Stimulated activated CD4-positive, alpha-beta T cell treated with anti-CD3 and anti-CD28 coated beads, Interleukin-12 subunit alpha, Interleukin-12 subunit beta, amount 100 ng/mL, for 4 hours (primary cell): ENCODE data around the gene CCER1.
"Not testable (repeated sequence)": the region's sequence is repeated elsewhere in the genome, so short reads cannot be mapped to it uniquely, and the experiment has no call there.

Experiments
- DNase-seq: peaks from one replicate; pipeline ENCODE4 v3.0.0-alpha.2; 2020

Gene CCER1, protein sequence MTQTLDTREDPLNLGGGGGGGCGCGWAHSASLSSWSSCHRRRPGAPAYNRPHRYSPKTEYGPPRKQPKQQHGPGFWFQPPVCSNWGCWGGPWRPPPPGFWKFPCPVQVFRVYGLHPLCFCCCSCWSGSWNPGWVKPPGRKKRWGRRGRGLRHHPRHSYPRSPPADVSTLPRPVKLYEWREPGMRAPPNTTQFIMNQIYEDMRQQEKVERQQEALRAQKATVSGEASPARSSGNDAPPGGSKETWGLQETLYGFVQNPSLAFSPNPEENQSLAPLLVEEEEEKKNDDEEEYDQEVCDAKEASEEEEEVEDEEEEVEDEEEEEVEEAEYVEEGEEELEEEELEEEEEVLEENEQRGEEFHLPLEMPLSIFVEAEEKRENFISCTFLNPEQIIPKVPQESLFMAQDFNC

DNA sequence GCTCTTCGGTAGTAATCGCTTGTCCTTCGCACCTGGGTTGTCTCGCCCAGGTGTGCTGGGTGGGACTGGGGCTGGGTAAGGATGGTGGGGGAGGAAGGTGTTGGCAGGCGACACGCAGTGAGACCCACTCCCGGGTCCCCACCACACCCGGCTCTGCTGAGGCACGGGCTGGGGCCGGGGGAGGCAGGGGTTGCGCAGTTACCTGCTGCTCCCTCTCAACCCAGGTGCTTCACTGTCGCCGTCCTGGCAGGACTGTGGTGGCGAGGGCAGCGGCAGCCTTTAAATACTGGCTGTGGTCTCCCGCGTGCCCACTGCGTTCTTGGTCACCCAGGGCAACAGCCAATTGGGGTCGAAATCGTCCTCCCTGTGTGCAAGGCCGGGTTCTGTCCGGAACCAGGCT lies at the start of gene CCER1:
TSS of gene CCER1 (minus strand) at position 256 of the 400 bp plus-strand sequence. CDS start 434 bp downstream, outside the sequence.
- no peak for DNase-seq

DNA sequence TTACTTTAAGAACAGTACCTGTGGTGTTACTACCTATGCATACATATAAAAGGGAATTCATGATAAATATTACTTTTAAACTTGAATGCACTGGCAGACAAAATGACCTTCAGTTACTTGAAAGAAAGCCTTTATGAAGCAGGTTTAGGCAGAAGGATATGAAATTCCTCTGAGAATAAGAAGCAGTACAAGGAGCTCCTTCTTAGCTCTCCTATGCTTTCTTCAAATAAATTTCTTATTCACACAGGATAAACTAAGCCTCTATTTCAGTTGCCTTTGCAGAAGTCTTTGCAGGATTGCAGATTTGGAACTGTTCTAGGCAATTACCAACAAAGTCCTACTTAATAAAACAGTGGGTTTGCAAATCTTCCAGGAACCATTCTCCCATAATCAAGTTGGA lies 48.8 kb upstream of the CCER1 start:
- DNase-seq, result no peak

DNA sequence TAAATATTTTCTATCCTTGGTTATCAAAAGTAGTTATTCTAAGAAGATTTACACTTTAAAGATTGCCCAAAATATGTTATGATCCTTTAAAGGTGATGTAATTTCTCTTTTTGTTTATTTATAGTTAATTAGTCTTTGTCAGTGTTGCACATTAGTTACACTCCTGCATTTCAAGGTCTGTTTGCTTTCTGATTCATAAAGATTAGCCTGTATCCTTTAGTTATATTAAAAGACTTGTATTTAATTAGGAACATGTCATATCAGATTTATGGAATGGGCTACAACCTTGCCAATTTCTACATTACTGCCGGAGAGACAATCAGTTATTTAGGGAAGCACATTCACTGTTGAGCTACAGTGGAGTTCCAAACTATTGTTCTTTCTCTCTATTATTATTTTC lies 46.3 kb upstream of the CCER1 start:
- DNase-seq, result no peak

DNA sequence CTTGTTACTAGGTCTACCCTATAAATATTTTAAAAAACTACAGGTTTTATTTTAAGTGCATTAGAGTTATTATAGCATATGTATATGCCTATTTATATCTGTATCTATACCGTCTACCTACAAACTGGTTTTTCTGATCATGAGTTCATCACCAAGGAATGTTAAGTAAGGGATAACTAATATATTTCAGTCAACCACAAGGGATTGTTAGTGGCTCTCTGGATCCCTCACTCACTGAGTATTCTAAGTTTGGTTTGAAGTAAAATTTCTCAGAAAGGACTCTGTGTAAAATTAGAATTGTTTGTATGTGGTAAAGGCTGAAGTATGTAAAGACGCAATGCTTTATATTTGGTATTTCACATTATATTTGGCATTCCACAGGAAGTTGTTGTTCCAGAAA lies 45.0 kb upstream of the CCER1 start:
- DNase-seq, result no peak

DNA sequence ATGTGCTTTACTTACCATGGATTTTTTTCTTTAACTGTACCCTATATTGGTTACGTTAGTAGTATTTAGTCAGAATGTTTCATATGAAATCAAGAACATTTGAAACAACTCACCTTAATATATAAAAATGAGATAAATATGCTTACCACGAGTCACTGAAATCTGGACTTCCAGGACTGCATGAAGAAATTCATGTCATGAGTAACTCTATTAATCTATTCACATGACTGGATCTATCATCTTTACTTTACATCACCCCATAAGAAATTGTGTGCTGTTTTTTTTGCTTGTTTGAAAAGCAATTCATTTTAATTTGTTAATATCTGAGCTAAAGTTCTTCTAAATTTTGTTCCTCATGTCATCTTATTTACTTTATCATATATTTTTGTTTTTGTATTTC lies 44.6 kb upstream of the CCER1 start:
- DNase-seq, result no peak

DNA sequence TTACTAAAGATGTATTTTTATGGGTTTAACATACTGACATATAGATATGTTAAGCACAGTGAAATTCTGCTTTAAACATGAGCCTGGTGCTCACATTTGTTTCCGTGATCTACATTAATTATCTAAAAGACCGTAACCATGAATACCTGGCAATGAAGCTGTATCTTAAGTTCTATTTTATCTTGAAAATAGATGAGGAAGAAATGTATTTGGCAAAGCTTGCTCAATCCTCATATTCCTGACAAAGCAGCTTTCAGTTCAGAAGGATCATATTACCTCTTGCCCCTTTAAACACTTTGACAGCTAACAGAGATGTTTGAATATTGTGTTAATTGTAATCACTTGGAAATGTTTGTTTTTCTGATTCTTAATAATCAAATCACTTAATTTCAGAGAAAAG lies 40.0 kb upstream of the CCER1 start:
- DNase-seq, result no peak

DNA sequence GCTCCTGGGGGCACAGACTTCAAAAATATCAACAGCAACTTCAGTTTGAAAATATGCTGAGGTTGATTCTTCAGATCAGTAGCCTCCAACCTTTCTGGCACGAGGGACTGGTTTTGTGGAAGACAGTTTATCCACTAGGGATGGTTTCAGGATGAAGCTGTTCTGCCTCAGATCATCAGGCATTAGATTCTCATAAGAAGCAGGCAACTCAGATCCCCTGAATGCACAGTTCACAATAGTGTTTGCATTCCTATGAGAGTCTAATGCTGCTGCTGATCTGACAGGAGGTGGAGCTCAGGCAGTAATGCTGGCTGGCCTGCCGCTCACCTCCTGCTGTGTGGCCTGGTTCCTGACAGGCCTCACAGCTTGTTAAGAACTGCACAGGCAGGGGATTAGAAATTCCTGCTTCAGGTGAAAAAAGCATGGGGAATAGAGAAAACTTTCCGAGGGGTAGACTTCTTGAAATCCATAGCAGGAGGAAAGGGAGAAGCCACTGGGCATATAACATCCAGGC lies 37.0 kb upstream of the CCER1 start:
- no peak for DNase-seq

DNA sequence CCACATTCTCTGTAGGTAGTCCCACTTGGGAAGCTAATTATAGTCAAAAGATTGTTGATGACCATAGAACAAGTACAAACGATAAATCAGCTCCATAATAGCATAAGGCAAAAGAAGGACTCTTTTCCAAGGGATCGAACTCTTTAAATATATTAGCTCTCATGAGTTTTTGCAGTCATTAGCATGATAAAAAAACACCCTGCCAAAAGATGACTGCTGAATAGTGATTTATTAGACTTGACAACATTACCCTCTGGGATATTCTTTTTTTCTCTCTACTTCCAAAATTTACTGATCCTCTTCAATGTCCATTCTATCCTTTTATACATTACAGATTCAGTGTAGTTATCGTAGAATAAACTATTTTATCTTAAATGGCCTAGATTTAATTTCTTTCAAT lies 35.6 kb upstream of the CCER1 start:
- no peak for DNase-seq

DNA sequence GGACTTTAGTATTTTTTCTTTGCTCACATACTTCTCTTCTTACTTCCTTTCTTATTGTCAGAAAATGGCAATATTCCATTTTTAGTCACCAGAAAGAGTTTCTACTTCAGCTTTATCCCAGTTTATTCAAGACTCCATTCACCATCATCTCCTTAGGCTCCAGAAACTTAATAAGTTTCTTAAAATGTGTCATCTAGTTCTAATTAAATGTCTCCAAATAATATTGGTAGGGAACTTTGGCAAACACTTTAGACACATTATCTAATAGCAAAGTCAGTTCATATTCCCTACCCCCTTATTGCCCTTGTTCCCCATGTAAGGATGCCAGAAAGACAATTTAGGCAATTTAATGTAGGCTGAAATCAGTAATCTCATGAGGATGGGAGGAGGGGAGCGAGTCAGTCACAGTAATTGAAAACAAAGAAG lies 34.7 kb upstream of the CCER1 start:
- no peak for DNase-seq

DNA sequence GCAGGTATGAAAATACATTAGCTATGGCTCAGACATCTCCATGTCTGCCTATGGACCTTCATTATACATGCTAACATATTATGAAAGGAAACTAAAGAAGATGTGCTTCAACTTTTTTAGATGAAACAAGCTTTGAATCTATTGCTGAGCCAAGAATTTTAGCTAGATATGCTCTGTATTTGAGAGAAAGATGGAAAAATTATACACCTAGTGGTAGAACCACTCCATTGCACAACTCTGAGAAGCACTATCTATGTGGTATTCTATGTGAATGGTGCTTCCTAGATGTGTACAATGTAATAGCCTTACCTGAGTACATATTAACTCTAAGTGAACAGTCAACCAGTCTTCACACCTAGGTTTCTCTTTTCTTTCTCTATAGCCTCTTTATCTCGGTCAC lies 32.5 kb upstream of the CCER1 start:
- DNase-seq, result no peak

DNA sequence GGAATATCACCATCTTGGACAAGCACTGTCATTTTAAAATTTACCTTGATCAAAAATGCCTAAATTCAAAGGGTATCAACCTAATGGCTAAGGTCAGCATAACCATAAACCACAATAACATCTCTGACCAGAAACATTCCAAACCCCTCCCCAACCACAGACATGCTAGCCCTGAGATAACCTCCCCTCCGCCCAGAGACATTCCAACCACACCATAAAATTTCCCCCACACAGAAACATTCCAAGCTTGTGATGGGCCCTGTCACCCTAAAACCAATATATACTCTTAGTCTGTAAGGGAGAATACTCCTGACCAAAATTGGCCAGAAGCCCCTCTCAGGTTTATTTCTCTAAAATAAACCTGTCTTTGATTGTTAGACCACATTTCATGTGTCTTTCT lies 32.1 kb upstream of the CCER1 start:
- DNase-seq, result no peak

DNA sequence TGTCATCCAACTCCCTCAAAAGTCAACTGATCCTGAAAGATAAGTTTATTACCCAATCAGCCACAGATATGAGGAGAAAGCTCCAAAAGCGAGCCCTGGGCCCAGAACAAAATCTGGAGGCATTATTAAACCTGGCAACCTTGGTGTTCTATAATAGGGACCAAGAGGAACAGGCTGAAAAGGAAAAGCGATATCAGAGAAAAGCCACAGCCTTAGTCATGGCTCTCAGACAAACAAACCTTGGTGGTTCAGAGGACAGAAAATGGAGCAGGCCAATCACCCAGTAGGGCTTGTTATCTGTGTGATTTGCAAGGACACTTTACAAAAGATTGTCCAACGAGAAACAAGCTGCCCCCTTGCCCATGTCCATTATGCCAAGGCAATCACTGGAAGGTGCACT lies 30.4 kb upstream of the CCER1 start:
- not testable (repeated sequence) for DNase-seq

DNA sequence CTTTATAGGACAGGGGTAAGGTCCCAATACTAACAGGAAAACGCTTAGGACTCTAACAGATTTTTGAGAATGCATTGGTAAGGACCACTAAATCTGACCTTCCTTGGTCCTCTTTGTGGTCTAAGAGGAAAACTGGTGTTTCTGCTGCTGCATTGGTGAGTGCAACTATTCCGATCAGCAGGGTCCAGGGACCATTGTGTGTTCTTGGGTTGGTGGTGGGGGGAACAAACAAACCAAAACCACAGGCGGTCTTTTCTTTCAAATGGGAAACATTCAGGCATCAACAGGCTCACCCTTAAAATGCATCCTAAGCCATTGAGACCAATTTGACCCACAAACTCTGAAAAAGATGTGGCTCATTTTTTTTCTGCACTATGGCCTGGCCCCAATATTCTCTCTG lies 29.1 kb upstream of the CCER1 start:
- DNase-seq, result no peak

DNA sequence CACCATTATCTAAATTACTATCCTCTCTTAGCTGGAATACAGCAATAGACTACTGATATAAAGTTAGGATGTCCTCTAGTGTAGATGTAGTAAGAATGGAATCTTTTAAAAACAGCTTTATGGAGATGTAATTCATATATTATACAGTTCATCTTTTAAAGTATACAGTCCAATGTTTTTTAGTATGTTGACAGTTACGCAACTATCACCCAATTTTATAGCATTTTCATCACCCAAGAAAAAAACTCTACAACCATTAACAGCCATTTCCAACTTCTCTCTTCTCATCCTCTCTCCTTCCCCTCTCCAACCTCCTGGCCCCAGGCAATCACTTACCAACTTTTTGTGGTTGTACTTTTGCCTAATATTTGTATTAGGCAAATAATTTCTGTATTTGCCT lies 27.2 kb upstream of the CCER1 start:
- no peak for DNase-seq

DNA sequence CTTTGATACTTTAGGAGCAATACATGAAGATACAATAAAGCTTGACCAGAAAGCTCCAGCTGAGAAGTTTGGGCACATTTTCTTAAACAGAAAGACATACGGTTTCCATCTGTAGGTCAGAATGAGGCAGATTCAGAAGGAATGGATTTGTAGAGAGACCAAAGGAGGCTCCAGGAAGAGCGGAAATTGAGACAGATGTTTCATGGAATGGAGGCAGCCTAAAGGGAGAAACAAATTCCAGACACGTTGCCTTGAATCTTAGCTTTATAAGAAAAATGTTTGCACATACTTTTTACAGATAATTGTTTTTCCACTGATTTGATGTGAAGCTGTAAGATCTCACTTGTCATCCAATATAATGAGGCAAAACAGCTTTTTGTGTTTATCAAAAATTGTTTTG lies 25.0 kb upstream of the CCER1 start:
- no peak for DNase-seq

DNA sequence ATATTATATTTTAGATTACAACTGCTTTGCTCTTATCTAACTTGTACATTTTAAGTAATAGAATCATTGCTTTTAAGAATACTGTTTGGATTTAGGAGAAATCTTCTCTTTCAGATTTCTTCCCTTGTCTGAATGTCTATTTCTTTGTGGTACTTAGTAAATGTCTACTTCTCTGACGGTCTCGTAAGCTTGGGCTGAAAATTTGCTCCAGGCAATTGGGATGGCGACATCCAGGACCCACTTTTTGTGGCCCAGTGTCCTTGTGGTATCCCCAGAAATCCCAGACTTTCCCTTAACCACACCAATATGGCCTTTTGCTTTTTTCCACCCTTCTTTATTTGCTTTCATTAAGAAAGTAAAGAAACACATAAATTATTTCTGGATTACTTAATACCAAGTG lies 24.0 kb upstream of the CCER1 start:
- DNase-seq, result no peak

DNA sequence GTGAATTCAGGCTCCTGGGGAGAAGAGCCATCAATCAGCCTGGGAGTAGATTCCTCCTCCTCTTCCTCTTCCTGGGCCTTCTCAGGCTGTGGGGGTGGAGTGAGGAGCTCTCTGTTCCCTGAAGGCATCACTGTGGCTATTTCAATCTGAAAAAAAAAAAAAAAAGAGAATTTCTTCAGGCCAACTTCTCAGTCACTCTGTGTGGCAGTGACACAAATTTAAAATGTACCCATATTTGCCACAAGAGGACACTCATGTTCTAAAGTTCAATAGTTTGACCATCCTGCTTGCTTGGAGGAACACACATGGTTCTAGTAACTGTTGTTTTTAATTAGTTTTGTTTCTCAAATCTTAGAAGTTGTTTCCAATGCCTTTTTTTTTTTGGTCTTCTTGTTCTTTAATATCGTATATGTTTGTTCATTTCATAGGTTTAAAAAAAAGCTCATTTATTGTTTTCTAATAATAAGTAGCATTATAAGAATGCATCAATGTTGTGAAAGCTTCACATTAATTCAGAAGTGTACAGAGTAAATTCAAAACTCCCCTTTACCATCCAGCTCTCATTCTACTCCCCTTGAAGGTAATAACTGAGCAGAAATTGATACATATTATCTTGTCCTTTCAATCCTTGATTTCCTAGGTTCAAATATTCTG lies 23.3 kb upstream of the CCER1 start:
- DNase-seq, result no peak

DNA sequence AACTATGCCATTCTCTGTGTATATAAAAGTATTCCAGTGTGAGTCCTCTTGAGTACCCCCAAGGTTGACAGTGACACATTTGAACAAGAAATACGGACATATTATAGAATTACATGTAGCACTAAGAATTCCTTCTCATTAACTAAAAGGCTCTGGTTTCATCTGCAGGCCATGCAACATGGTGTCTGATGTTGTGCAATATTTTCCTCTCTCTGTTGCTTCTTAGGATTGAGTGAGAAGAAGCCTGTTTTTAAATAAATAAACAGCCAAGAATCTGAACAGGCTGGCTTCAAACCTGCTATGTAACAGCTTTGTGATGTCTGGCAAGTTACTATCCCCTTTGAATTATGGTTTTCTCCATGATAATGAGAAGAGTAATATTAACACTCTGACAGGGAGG lies 22.2 kb upstream of the CCER1 start:
- DNase-seq, result no peak

DNA sequence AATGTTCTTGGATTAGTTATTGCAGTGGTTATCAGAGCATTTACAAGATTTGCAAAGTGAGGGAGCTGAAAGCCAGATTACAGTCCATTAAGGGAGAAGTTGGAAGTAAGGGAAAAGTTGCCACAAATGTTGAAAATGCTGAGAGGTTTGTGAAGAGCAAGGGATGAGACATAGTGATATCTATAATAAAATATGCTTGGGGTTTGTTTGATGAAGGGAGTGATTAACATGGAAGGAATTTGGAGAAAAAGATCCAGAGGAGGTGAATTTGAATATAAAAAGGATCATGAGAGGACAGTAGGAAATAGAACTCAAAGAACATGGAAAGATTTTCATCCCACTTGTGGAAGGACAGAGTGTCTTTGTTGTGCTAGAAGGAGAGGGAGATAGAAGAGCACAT lies 19.3 kb upstream of the CCER1 start:
- DNase-seq, result no peak

DNA sequence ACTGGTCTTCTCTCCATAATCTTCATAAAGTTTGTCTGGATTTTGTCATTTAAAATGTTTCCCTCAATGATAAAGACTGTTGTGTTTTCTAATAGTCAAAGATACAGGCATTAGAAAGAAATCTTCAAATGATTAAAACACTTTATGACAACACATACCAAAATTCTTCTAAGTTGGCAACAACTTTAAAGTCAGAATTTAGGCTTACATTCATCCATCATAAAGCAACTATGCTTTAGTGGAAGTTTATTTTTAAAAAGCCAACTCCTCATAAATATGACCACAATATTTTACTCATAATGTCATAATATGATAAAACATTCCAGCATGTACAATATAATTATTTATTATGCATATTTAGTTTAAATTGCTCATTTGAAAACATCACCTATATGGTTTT lies 17.2 kb upstream of the CCER1 start:
- DNase-seq, result no peak

DNA sequence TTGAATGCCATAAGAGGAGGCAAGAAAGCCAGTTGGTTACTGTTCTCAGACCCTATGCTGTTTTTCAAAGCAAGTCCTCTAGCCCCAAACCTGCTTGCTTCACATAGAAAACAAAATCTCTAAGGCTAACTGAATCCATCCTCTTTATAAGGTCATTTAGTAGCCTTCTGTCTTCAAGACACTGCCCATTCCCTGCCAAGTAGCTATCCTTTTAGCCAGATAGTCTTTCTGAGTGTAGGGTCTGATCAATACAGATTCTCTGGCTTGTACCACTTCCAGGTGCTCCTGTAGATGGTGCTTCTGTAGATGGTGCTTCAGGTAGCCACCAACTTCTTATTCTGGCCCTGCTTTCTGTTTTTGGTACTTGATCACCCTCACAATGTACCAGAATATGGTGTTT lies 15.9 kb upstream of the CCER1 start:
- DNase-seq, result no peak

DNA sequence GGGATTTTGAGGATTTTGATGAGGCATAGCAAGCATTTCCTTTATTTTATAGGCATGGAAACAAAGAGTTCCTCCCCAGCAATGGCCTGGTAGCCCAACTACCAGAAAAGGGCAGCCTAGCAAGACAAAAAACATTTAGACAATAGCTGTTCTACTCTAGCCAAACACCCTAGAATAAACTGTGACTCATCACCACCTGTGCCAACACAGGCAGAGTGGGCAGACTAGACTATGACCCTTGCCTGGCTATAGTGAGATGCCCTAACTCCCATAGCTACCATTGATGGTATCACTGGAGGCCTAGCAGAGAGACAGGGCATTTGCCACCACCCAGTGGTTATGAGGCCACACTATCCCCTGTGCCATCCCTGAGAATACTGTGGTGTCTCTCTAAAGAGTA lies 15.5 kb upstream of the CCER1 start:
- no peak for DNase-seq

DNA sequence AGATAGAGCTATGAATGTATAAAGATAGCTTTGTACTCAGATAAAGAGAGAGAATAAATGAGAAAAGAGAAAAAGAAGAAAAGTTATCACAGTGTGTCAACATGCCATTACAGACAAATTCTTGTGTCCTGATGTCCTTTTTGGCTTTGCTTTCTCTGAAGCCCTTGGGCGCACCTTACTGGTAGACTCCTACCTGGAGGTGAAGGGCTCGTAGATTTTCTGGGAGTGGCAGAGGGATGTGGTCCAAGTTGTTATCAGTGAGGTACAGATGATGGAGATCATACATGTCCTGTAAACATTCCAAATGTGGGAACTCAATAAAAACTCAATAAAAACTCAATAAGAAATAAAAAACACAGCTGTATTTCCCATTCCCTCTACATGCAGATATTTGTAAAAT lies 14.9 kb upstream of the CCER1 start:
- no peak for DNase-seq

DNA sequence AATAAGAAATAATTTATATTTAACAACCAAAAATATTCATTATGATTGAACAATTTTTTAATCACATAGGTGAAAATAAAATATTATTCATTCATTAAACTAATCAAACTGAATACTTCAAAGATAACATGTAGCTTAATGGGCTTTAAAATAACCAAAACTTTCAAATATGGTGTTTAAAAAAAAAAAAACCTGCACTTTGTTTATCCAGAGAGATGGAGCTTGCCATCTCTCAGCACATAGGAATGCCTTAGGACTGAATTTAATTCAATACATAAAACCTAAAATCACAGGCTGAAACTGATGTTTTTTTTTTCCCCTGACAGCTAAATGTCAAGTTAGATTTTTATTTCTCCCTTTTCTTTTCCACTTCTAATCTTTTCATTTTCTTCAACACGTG lies 14.4 kb upstream of the CCER1 start:
- DNase-seq, result no peak

DNA sequence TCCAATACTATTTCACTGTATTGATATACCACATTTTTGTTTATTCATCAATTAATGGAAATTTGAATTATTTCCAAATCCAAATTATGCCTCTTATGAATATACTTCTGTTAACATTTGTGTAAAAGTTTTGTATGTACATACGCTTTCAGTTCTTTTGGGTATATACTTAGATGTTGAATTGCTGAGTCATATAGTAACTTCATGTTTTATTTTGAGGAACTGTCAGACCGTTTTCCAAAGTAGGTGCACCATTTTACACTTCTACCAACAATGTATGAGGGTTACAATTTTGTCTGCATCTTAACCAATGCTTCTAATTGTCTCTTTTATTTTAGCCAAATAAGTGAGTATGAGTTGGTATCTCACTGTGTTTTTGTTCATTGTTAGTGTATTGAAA lies 10.2 kb upstream of the CCER1 start:
- no peak for DNase-seq
